GM12873 (cell line): ENCODE data around the gene PARN.

Experiments used
- CTCF ChIP-seq: IDR thresholded peaks from 2 replicates; pipeline ENCODE4 v1.5.1; 2012; ENCODE audit warnings: low read depth, mild to moderate bottlenecking, moderate library complexity, low read length, control low read depth; ENCODE audit not compliant: insufficient read depth; ENCODE audit errors: missing control alignments

Gene PARN

GRCh38 chr16:14627078-14627477, 3.0 kb downstream of the PARN start:
- TF ChIP-seq CTCF, result no peak

GRCh38 chr16:14618566-14618965, 11.5 kb downstream of the PARN start:
- no peak for TF ChIP-seq CTCF

- no peak for TF ChIP-seq CTCF
Observed at GRCh38 chr16:14616280-14616679, 13.8 kb downstream of the PARN start.

GRCh38 chr16:14613991-14614390, 16.1 kb downstream of the PARN start:
- TF ChIP-seq CTCF, result no peak

- TF ChIP-seq CTCF, result no peak
Observed at GRCh38 chr16:14611660-14612059, 18.4 kb downstream of the PARN start.

- no peak for TF ChIP-seq CTCF
Observed at GRCh38 chr16:14609716-14610115, 20.3 kb downstream of the PARN start.

- no peak for TF ChIP-seq CTCF
Observed at GRCh38 chr16:14608604-14609003, 21.5 kb downstream of the PARN start.
